Left hindlimb (tissue), 1 donor: ENCODE data around the gene SYVN1.
A peak's percentile ranks its signal among the peaks of the same experiment; 100 is the strongest.
"Not testable (repeated sequence)": the region's sequence is repeated elsewhere in the genome, so short reads cannot be mapped to it uniquely, and the experiment has no call there.

Source experiments
- DNase-seq: peaks from one replicate; pipeline ENCODE4 v3.0.0-alpha.2; 2018

The SYVN1 gene

GRCh38 chr11:65126624-65127274, 7.6 kb downstream of the SYVN1 start:
- DNase-seq, result no peak

GRCh38 chr11:65125197-65126056, 8.9 kb downstream of the SYVN1 start:
- no peak for DNase-seq

GRCh38 chr11:65124480-65125196, 9.7 kb downstream of the SYVN1 start:
- DNase-seq, result no peak

GRCh38 chr11:65121865-65122696, 12.2 kb downstream of the SYVN1 start, which contains the start of the genes FAU and MRPL49:
Gene FAU, minus strand, starts transcription at chr11:65122134. Its CDS starts 321 bp downstream, at chr11:65121813.
Gene MRPL49, plus strand, starts transcription at chr11:65122321. Its CDS starts 26 bp downstream, at chr11:65122347.
- DNase-seq, result peak; percentile 97

GRCh38 chr11:65121447-65121864, 12.9 kb downstream of the SYVN1 start:
- no peak for DNase-seq

- DNase-seq, result no peak
Measured at GRCh38 chr11:65120831-65121230, 13.5 kb downstream of the SYVN1 start.

- no peak for DNase-seq
Measured at GRCh38 chr11:65119670-65119995, 14.7 kb downstream of the SYVN1 start.

- DNase-seq, result not testable (repeated sequence)
Measured at GRCh38 chr11:65118891-65119669, 15.2 kb downstream of the SYVN1 start.

GRCh38 chr11:65118097-65118837, 16.1 kb downstream of the SYVN1 start:
- no peak for DNase-seq

- peak; percentile 99 for DNase-seq
Measured at GRCh38 chr11:65117206-65118096, 16.9 kb downstream of the SYVN1 start, which contains the start of gene ZNHIT2. Gene ZNHIT2, minus strand, starts transcription at chr11:65117701. Its CDS starts 48 bp downstream, at chr11:65117653.

GRCh38 chr11:65116370-65117205, 17.7 kb downstream of the SYVN1 start:
- DNase-seq, result peak; percentile 38

- DNase-seq, result peak; percentile 22
Measured at GRCh38 chr11:65115361-65116082, 18.8 kb downstream of the SYVN1 start.

GRCh38 chr11:65114538-65115171, 19.7 kb downstream of the SYVN1 start:
- DNase-seq, result peak; percentile 3

- peak; percentile 12 for DNase-seq
Measured at GRCh38 chr11:65113839-65114238, 20.5 kb downstream of the SYVN1 start.

GRCh38 chr11:65113361-65113756, 21.0 kb downstream of the SYVN1 start:
- peak; percentile 26 for DNase-seq

- DNase-seq, result peak; percentile 41
Measured at GRCh38 chr11:65112546-65113360, 21.6 kb downstream of the SYVN1 start.
